Pancreas (tissue), 10 donors: ENCODE results near the gene DDX20. TPM values are rescaled to one million over a fixed set of nuclear protein-coding genes. Genes with fewer than 3 reads are reported as not detected.

Experiments used
- ATAC-seq, 4 donors: fragments of 200-7000 bp; cut with Tn5 transposase; one replicate each; pipeline versions ENCODE4 v1.8.0 to v1.9.1; 2020; ENCODE audit warnings: mild to moderate bottlenecking in 4 of 4, moderate library complexity in 4 of 4
- DNase-seq, 6 donors: peaks; one replicate each; pipeline ENCODE4 v3.0.0-alpha.2; 2020
- FAIRE-seq: peaks from 2 replicates; lab custom pipeline; 2012; peaks lifted over from hg19 to GRCh38; lab: Jason Lieb, UNC
- H3K27ac ChIP-seq, 4 donors: fragments of 200-600 bp; sonication (generic); 1 replicate in 3 of 4; 2 replicates in 1 of 4; pipeline versions ENCODE4 v1.5.0 to v1.8.0; 2020
- H3K27me3 ChIP-seq, 4 donors: fragments of 200-600 bp; one replicate each; pipeline ENCODE4 v1.8.0; 2021
- H3K36me3 ChIP-seq, 3 donors: fragments of 200-600 bp; sonication (generic) in 1 of 3; one replicate each; pipeline versions ENCODE4 v1.5.0 to v1.8.0; 2020 to 2021
- H3K4me1 ChIP-seq, 3 donors: fragments of 200-600 bp; one replicate each; pipeline ENCODE4 v1.8.0; 2021
- H3K4me3 ChIP-seq, 4 donors: fragments of 200-600 bp; sonication (generic) in 2 of 4; one replicate each; pipeline versions ENCODE4 v1.5.0 to v1.8.0; 2020 to 2021
- H3K9me3 ChIP-seq, 4 donors: fragments of 200-600 bp; one replicate each; pipeline ENCODE4 v1.8.0; 2021
- WGBS, 2 donors: extraction: QIAGEN DNeasy Blood & Tissue Kit; methylation state at CpG; one replicate each; pipeline ENCODE4 v1.1.7; 2013; 5-methylcytosine and 5-hydroxymethylcytosine counted together
- intact Hi-C, 3 donors: fragments of 100-400 bp; cut with DNase I; formaldehyde crosslinking; loops; one replicate each; pipeline versions ENCODE4 v1.11.1 to v1.14.2; 2022
- polyA plus RNA-seq, 2 donors: library from polyadenylated mRNA; stranded (reverse); fragments of 200-250 nt; gene quantifications; one replicate each; pipeline ENCODE4 v1.2.3, GENCODE V29; 2013
- total RNA-seq, 6 donors: library from RNA; stranded (reverse); fragmentation: NEBNext Ultra II Directional in 4 of 6; extraction: Animal tissue kit (Norgen Biotek cat#: 25700) in 4 of 6; gene quantifications; one replicate each; pipeline versions ENCODE4 v1.2.1 to v1.2.4, GENCODE V29; 2021 to 2023
- TF ChIP-seq, protein P1 (sequence below), 4 donors: fragments of 200-600 bp; sonication (generic) in 3 of 4; IDR thresholded peaks; one replicate each; pipeline versions ENCODE4 v1.5.0 to v1.8.0; 2021; ENCODE audit warnings: antibody characterized with exemption in 4 of 4
- donor health status: healthy with polysubstance abuse.
- donor health status: DM: no; HTN: no; CAD: no; lungs with moderate emphysema.
- donor health status: DM: no; HTN: no; CAD: no.
- donor health status: control.
- donor health status: control.
- donor health status: Bipolar disorder and iron deficiency.
- donor health status: DM: yes; HTN: yes; CAD: no.
- donor health status: DM: no; HTN: no; CAD: no.
- donor health status: DM: no; HTN: no; CAD: no.
- donor health status: DM: yes; HTN: yes; CAD: no.

Gene DDX20
- total and polyA plus RNA-seq, 8 donors: 2.4 to 6.8 (median 4.3) TPM

- no peaks in the 10 kb centered on the region for H3K27me3 ChIP-seq
- H3K4me3 ChIP-seq: no peak overlapping the region
- intact Hi-C loops: no loop called here
- 59 to 65% methylated on average over 10 of the region's 10 CpGs for WGBS, 2 donors
- TF ChIP-seq, protein P1, sequence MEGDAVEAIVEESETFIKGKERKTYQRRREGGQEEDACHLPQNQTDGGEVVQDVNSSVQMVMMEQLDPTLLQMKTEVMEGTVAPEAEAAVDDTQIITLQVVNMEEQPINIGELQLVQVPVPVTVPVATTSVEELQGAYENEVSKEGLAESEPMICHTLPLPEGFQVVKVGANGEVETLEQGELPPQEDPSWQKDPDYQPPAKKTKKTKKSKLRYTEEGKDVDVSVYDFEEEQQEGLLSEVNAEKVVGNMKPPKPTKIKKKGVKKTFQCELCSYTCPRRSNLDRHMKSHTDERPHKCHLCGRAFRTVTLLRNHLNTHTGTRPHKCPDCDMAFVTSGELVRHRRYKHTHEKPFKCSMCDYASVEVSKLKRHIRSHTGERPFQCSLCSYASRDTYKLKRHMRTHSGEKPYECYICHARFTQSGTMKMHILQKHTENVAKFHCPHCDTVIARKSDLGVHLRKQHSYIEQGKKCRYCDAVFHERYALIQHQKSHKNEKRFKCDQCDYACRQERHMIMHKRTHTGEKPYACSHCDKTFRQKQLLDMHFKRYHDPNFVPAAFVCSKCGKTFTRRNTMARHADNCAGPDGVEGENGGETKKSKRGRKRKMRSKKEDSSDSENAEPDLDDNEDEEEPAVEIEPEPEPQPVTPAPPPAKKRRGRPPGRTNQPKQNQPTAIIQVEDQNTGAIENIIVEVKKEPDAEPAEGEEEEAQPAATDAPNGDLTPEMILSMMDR (IDR thresholded peaks at IDR 0.05): no peak
- no peaks in the 10 kb centered on the region for H3K9me3 ChIP-seq
- H3K27ac ChIP-seq: no peak overlapping the region
- FAIRE-seq (no peak), DNase-seq (no peak), ATAC-seq (no peak)
- no peaks in the 10 kb centered on the region for H3K36me3 ChIP-seq
- no peaks in the 10 kb centered on the region for H3K4me1 ChIP-seq
These were observed 34.5 kb upstream of the DDX20 start for GRCh38 chr1:111720977-111721786.

DNA sequence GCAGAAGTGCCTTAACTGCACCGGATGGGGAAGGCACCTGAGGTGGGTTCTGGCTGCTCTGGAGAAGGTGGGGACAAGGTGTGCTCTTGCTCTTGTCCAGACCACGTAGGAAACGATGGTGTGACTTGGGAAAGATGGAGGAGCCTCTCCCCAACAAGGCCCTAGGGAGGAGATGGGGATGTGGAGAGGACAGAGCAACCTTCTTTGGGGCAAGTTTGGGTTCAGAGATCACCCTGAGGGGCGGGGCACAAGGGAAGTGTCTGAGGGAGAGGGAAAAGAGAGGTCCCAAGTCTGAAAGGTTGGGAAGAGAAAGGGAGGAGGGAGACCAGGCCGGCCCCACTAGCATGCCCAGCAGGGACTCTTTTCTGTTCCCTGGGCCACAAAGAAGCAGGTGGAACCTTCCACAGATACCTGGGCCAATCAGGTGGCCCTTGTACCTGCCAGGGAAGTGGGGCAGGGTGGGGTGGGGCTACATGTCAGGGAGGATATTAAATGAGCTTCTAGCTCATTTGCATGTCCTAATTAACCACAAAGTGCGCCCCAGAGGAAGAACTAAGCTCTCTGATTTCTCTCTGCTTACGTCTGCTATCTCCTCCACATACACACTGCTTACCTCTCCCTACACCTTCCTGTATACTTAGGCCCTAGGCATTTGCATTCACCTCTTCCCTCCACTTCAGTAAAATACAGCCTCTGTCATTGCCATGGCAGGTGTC lies 32.5 kb upstream of the DDX20 start:
- H3K4me1 ChIP-seq: no peaks in the 10 kb centered on the region
- FAIRE-seq (no peak), DNase-seq (no peak), ATAC-seq (no peak)
- TF ChIP-seq, protein P1 (IDR thresholded peaks at IDR 0.05): no peak
- 62 to 68% methylated on average over 7 of the region's 7 CpGs for WGBS, 2 donors
- H3K4me3 ChIP-seq: no peak overlapping the region
- no peaks in the 10 kb centered on the region for H3K9me3 ChIP-seq
- intact Hi-C loops: no loop called here
- H3K27ac ChIP-seq: no peak overlapping the region
- H3K27me3 ChIP-seq: no peaks in the 10 kb centered on the region
- no peaks in the 10 kb centered on the region for H3K36me3 ChIP-seq

DNA sequence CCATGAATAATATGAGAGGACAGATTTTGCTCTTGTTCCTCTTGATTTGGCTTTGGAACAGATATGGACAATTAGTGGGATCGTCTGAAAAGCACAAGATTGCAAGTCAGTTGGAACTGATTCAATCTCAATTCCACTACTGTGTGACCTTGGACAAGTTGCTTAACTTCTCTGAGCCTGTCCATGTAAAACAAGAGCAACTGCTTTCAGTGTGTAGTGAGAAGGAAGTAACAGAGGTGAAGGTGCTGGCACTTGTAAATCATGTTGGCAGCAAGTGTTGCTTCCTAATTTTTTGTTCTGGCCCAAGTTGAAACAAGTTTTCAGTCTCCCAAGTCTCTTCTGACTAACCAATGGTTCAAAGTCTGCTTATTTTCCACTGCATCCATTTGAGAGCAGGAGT lies 31.8 kb upstream of the DDX20 start:
- Histone ChIP-seq H3K4me3 (no peak overlapping the region), H3K27me3 (no peaks in the 10 kb centered on the region), H3K4me1 (no peaks in the 10 kb centered on the region), H3K9me3 (no peaks in the 10 kb centered on the region), H3K27ac (no peak overlapping the region), H3K36me3 (no peaks in the 10 kb centered on the region)
- TF ChIP-seq, protein P1 (IDR thresholded peaks at IDR 0.05): no peak
- WGBS, 2 donors: 5 to 8% methylated on average over 1 of the region's 1 CpG
- FAIRE-seq (no peak), ATAC-seq (no peak), DNase-seq (no peak)
- intact Hi-C loops: no loop called here

- Histone ChIP-seq H3K9me3 (no peaks in the 10 kb centered on the region), H3K27me3 (no peaks in the 10 kb centered on the region), H3K4me3 (no peak overlapping the region), H3K27ac (no peak overlapping the region), H3K4me1 (no peaks in the 10 kb centered on the region), H3K36me3 (no peaks in the 10 kb centered on the region)
- FAIRE-seq: no peak
- no peak for DNase-seq
- intact Hi-C loops: no loop called here
- peak in 3 of 4 donors; percentile 18 to 66 (median 43) for ATAC-seq
- TF ChIP-seq, protein P1 (IDR thresholded peaks at IDR 0.05): no peak
- 31 to 38% methylated on average over 5 of the region's 5 CpGs for WGBS, 2 donors
These were observed 30.5 kb upstream of the DDX20 start for GRCh38 chr1:111725192-111725591.
